Caco-2 (cell line): Measurements from ENCODE around the gene ANKLE1. TPM values are rescaled to one million over a fixed set of nuclear protein-coding genes. Genes with fewer than 3 reads are reported as not detected.
A peak's percentile ranks its signal among the peaks of the same experiment; 100 is the strongest.

Source experiments
- Bru-seq: library from RNA; stranded (reverse); fragments of 400-500 nt; gene quantifications from one replicate; lab custom pipeline; 2021; lab: Mats Ljungman, UMichigan
- BruChase-seq, 2 experiments: library from RNA; stranded (reverse); fragments of 400-500 nt; gene quantifications; one replicate each; lab custom pipeline; 2021; lab: Mats Ljungman, UMichigan
- BruUV-seq: library from RNA; stranded (reverse); fragments of 400-500 nt; replicated peaks from 2 replicates; lab custom pipeline; 2021; lab: Mats Ljungman, UMichigan
- CTCF ChIA-PET: fragments of 300-600 bp; sonication (Branson Sonifier 250); formaldehyde crosslinking; loops from one replicate; lab custom pipeline; 2022; ENCODE audit warnings: antibody characterized with exemption; lab: Charles Lee
- POLR2A ChIA-PET: fragments of 300-600 bp; sonication (Branson Sonifier 250); formaldehyde crosslinking; loops from one replicate; lab custom pipeline; 2022; ENCODE audit warnings: antibody characterized with exemption; lab: Charles Lee
- DNase-seq, 2 experiments: peaks; one replicate each; pipeline versions ENCODE4 v3.0.0 to v3.0.0-alpha.2; 2020 to 2022
- H3K27me3 ChIP-seq: replicated peaks from 2 replicates; pipeline ENCODE4 v1.6.0; 2011; ENCODE audit warnings: low read length; ENCODE audit not compliant: control insufficient read depth, insufficient read depth
- H3K36me3 ChIP-seq: 2 replicates; pipeline ENCODE4 v1.5.1; 2011; ENCODE audit warnings: low read length; ENCODE audit not compliant: control insufficient read depth, insufficient read depth
- H3K4me1 ChIP-seq: fragments of 250-450 bp; sonication (Bioruptor Pico); 2 replicates; pipeline ENCODE4 v1.5.1; 2020; ENCODE audit warnings: mild to moderate bottlenecking
- H3K4me3 ChIP-seq: 2 replicates; pipeline ENCODE4 v1.5.1; 2011; ENCODE audit warnings: low read depth, mild to moderate bottlenecking, control low read depth, low read length
- H3K9me3 ChIP-seq: fragments of 250-450 bp; sonication (Bioruptor Pico); 2 replicates; pipeline ENCODE4 v1.5.1; 2020; ENCODE audit warnings: mild to moderate bottlenecking, moderate library complexity
- H3K27ac Mint-ChIP-seq: one replicate; pipeline ENCODE4 v1.8.0; 2022; ENCODE audit warnings: mixed read lengths; ENCODE audit not compliant: unreplicated experiment
- H3K27me3 Mint-ChIP-seq: one replicate; pipeline ENCODE4 v1.8.0; 2022; ENCODE audit warnings: mixed read lengths; ENCODE audit not compliant: insufficient read depth, unreplicated experiment
- H3K36me3 Mint-ChIP-seq: one replicate; pipeline ENCODE4 v1.8.0; 2022; ENCODE audit warnings: mild to moderate bottlenecking, mixed read lengths; ENCODE audit not compliant: insufficient read depth, unreplicated experiment
- H3K4me1 Mint-ChIP-seq: one replicate; pipeline ENCODE4 v1.8.0; 2022; ENCODE audit warnings: low read depth, mixed read lengths; ENCODE audit not compliant: unreplicated experiment
- H3K4me3 Mint-ChIP-seq: one replicate; pipeline ENCODE4 v1.8.0; 2022; ENCODE audit warnings: mild to moderate bottlenecking, moderate library complexity, mixed read lengths; ENCODE audit not compliant: unreplicated experiment
- H3K9me3 Mint-ChIP-seq: one replicate; pipeline ENCODE4 v1.8.0; 2022; ENCODE audit warnings: mixed read lengths; ENCODE audit not compliant: unreplicated experiment
- intact Hi-C: fragments of 100-400 bp; cut with micrococcal nuclease; formaldehyde crosslinking; loops from one replicate; pipeline ENCODE4 v1.10.0; 2022; ENCODE audit not compliant: unreplicated experiment
- long read RNA-seq: library from polyadenylated mRNA; stranded (forward); transcript quantifications from one replicate; pipeline ENCODE4 v2.0.0, GENCODE V29; 2022
- total RNA-seq: library from RNA; stranded (reverse); gene quantifications from 2 replicates; pipeline ENCODE4 v1.2.3, GENCODE V29; 2022
- TF ChIP-seq, protein P1 (sequence below), 2 experiments: fragments of 200-600 bp in 1 of 2; IDR thresholded peaks; 1 replicate in 1 of 2; 2 replicates in 1 of 2; pipeline versions ENCODE4 v1.5.1 to v1.8.0; 2011 to 2022; ENCODE audit warnings: antibody characterized with exemption in 1 of 2, control low read depth in 1 of 2, inconsistent platforms in 1 of 2, low read depth in 1 of 2, low read length in 1 of 2, mild to moderate bottlenecking in 1 of 2, moderate library complexity in 1 of 2; ENCODE audit not compliant: insufficient read depth in 1 of 2, severe bottlenecking in 1 of 2, unreplicated experiment in 1 of 2

ANKLE1 gene, protein sequence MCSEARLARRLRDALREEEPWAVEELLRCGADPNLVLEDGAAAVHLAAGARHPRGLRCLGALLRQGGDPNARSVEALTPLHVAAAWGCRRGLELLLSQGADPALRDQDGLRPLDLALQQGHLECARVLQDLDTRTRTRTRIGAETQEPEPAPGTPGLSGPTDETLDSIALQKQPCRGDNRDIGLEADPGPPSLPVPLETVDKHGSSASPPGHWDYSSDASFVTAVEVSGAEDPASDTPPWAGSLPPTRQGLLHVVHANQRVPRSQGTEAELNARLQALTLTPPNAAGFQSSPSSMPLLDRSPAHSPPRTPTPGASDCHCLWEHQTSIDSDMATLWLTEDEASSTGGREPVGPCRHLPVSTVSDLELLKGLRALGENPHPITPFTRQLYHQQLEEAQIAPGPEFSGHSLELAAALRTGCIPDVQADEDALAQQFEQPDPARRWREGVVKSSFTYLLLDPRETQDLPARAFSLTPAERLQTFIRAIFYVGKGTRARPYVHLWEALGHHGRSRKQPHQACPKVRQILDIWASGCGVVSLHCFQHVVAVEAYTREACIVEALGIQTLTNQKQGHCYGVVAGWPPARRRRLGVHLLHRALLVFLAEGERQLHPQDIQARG
- total RNA-seq = 14.3 and 17.4 TPM in 2 replicates
- percentile 57 among the genes with signal in this experiment for Bru-seq, nascent RNA
- percentile 75 among the genes with signal in this experiment for BruChase-seq, experiment 1, labeled RNA remaining after a 2-hour chase
- percentile 74 among the genes with signal in this experiment for BruChase-seq, experiment 2, labeled RNA remaining after a 6-hour chase
- long read RNA-seq, transcript ANKLE1-201 (9 exons, 3,218 nt) = major isoform, 10 of 38 reads
- long read RNA-seq, partial matches to known transcripts = 17 of 38 reads
- long read RNA-seq, other reads (novel, unspliced or antisense) = 8 of 38 reads

DNA sequence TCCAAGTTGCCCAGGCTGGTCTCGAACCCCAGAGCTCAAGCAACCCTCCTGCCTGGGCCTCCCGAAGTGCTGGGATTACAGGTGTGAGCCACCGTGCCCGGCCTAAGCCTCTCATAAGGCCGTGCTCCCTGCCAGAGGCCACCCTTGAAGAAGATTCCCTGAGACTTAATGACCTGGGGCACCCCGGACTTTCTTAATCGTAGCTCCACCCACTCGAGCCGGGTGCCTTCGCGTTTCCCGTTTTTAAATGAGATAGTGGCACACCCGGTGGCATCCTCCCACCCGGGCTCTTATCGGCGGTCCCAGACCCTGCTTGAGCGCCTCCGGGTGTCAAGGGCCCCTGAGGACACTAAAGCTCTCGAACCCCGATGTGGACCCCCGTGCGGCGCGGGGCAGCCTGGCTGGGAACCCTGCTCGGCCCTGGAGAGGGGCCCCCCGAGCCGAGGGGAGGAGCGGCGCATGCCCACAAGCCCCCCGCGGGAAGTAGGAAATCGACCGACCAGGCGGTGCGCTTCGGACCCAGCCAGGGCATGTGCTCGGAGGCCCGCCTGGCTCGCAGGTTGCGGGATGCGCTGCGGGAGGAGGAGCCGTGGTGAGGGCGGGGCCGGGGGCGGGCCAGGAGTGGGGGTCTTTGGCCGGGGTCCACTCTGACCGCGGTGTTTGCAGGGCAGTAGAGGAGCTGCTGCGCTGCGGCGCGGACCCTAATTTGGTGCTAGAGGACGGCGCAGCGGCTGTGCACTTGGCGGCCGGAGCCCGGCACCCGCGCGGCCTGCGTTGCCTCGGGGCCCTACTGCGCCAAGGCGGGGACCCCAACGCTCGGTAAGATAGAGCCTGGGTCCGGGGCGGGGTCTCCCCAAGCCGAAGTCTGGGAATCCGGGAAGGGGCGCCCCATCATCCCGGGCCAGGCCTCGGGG lies at the start of gene ANKLE1:
ANKLE1 (plus strand) TSS at position 511 of the 914 bp plus-strand sequence; CDS start at position 531, 20 bp downstream.
- peak within 1 kb of the TSS; percentile 85 for H3K4me3 Mint-ChIP-seq
- ChIA-PET CTCF (interaction anchor here (0.5 to 2.3 kb wide), 12 partner anchors 11 to 229 kb away, joined by 3 to 15 read pairs (median 5); partner anchors contain the start of genes BABAM1, MRPL34 and USE1), POLR2A (interaction anchor here (0.6 to 1.0 kb wide), 3 partner anchors 15 to 66 kb away, joined by 3 read pairs; no protein-coding TSS in a partner anchor)
- H3K4me1 ChIP-seq = peaks cover 4% of the 10 kb centered on the region; the same call in 1 of the 2 replicates
- TF ChIP-seq, protein P1, sequence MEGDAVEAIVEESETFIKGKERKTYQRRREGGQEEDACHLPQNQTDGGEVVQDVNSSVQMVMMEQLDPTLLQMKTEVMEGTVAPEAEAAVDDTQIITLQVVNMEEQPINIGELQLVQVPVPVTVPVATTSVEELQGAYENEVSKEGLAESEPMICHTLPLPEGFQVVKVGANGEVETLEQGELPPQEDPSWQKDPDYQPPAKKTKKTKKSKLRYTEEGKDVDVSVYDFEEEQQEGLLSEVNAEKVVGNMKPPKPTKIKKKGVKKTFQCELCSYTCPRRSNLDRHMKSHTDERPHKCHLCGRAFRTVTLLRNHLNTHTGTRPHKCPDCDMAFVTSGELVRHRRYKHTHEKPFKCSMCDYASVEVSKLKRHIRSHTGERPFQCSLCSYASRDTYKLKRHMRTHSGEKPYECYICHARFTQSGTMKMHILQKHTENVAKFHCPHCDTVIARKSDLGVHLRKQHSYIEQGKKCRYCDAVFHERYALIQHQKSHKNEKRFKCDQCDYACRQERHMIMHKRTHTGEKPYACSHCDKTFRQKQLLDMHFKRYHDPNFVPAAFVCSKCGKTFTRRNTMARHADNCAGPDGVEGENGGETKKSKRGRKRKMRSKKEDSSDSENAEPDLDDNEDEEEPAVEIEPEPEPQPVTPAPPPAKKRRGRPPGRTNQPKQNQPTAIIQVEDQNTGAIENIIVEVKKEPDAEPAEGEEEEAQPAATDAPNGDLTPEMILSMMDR (IDR thresholded peaks at IDR 0.05; ENCODE audit: insufficient read depth in 1 of 2, low read depth in 1 of 2, low read length in 1 of 2, severe bottlenecking in 1 of 2, unreplicated experiment in 1 of 2) = no peak
- H3K27me3 Mint-ChIP-seq = no peaks in the 10 kb centered on the region
- no peaks in the 10 kb centered on the region for H3K9me3 ChIP-seq
- peak; percentile 67 to 73 for DNase-seq
- H3K36me3 Mint-ChIP-seq = peaks cover 41% of the 10 kb centered on the region
- peak within 1 kb of the TSS; percentile 62 for H3K4me3 ChIP-seq
- intact Hi-C loops = loop anchor here (1.0 to 5.0 kb wide), 5 partner anchors 15 to 215 kb away; partner anchors contain the start of genes BABAM1, NR2F6 and OCEL1
- H3K4me1 Mint-ChIP-seq = peaks cover 4% of the 10 kb centered on the region
- no peaks in the 10 kb centered on the region for H3K9me3 Mint-ChIP-seq
- peak within 1 kb of the TSS; percentile 79 for H3K27ac Mint-ChIP-seq
- H3K27me3 ChIP-seq = no peaks in the 10 kb centered on the region
- no peaks in the 10 kb centered on the region; the same call in 1 of the 2 replicates for H3K36me3 ChIP-seq
- BruUV-seq = no TSS peak

DNA sequence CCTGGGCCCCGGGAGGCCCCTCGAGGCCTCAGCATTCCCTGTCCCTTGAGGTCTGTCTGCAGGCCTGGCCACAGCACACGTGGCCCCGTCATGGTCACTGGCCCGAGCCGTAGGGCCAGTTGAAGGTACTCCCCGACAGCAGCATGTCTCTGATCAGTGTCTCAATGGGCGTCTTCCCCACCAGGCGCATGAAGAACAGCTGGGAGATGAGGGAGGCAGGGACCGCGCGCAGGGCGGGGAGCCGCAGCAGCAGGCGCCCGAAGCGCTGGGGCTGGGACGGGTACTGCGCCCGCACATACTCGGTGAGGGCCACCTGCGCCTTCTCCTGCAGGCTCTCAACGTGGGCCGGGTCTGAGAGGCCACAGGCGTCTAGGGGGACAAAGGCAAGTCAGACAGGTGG lies 49.4 kb upstream of the ANKLE1 start:
- H3K4me3 Mint-ChIP-seq = no peak overlapping the region
- H3K9me3 Mint-ChIP-seq = no peaks in the 10 kb centered on the region
- H3K36me3 Mint-ChIP-seq = peaks cover 66% of the 10 kb centered on the region
- no peak overlapping the region for H3K4me3 ChIP-seq
- no peaks in the 10 kb centered on the region for H3K27me3 Mint-ChIP-seq
- TF ChIP-seq, protein P1 (IDR thresholded peaks at IDR 0.05; ENCODE audit: insufficient read depth in 1 of 2, low read depth in 1 of 2, low read length in 1 of 2, severe bottlenecking in 1 of 2, unreplicated experiment in 1 of 2) = no peak
- H3K27ac Mint-ChIP-seq = no peak overlapping the region
- CTCF ChIA-PET = no interaction called here
- intact Hi-C loops = no loop called here
- no peaks in the 10 kb centered on the region for H3K4me1 ChIP-seq
- H3K9me3 ChIP-seq = no peaks in the 10 kb centered on the region; the same call in 1 of the 2 replicates
- POLR2A ChIA-PET = no interaction called here
- no peaks in the 10 kb centered on the region for H3K4me1 Mint-ChIP-seq
- H3K27me3 ChIP-seq = no peaks in the 10 kb centered on the region
- no peak for DNase-seq
- H3K36me3 ChIP-seq = no peaks in the 10 kb centered on the region; the same call in 1 of the 2 replicates
- BruUV-seq = no TSS peak
